Fibroblast of lung (primary cell): Measurements from ENCODE around the gene KRTAP10-5.

Source experiments
- EZH2 ChIP-seq: IDR thresholded peaks from 2 replicates; pipeline ENCODE4 v1.5.1; 2012; ENCODE audit warnings: low read length, control low read depth, mild to moderate bottlenecking; ENCODE audit errors: missing control alignments
- TF ChIP-seq, protein P1 (sequence below), 2 donors: IDR thresholded peaks in 1 of 2; conservative IDR thresholded peaks in 1 of 2; 1 replicate in 1 of 2; 2 replicates in 1 of 2; pipeline ENCODE4 v1.5.1; 2011 to 2012; ENCODE audit warnings: low read length in 2 of 2, control low read depth in 1 of 2, inconsistent platforms in 1 of 2, low read depth in 1 of 2, mild to moderate bottlenecking in 1 of 2

DNA sequence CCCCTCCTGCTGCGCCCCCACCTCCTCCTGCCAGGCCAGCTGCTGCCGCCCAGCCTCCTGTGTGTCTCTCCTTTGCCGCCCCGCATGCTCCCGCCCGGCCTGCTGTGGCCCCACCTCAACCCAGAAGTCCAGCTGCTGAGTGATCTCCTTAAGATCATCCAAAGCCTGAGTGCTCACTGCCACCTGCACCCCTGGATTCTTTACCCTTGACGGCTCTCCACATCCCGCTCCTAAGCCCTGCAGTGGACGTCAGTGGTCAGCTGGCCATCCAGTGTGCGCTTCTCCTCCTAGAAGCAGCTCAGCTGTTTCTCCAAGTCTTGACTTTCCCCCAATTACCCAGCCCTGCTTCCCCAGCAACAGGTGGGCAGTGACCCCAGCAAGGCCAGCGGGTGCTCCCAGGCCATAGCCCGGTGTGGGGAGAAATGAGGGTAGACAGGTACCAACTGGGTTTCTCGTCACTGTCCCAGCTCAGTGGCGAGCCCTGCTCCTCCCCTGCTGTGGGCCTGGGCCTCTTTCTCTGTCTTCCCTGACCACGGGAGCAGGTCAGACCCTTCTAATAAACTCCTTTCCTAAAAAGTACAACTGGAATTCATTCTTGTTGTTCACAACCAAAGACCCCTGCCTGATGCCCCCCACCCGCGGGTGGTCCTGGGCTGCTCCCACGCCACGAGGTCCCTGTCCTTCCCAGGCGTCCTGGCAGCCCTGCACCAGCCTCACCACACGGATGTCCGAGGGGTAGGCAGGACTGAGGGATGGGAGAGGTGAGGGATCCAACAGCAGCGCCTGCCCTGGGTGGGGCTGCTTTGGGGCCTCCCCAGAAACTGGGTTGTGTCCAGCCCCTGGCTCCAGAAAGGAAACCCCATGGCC lies 21.4 kb upstream of the KRTAP10-5 start:
- TF ChIP-seq EZH2 = no peak
- TF ChIP-seq, protein P1, sequence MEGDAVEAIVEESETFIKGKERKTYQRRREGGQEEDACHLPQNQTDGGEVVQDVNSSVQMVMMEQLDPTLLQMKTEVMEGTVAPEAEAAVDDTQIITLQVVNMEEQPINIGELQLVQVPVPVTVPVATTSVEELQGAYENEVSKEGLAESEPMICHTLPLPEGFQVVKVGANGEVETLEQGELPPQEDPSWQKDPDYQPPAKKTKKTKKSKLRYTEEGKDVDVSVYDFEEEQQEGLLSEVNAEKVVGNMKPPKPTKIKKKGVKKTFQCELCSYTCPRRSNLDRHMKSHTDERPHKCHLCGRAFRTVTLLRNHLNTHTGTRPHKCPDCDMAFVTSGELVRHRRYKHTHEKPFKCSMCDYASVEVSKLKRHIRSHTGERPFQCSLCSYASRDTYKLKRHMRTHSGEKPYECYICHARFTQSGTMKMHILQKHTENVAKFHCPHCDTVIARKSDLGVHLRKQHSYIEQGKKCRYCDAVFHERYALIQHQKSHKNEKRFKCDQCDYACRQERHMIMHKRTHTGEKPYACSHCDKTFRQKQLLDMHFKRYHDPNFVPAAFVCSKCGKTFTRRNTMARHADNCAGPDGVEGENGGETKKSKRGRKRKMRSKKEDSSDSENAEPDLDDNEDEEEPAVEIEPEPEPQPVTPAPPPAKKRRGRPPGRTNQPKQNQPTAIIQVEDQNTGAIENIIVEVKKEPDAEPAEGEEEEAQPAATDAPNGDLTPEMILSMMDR (conservative IDR thresholded peaks at IDR 0.05 in 1 of 2, IDR thresholded peaks at IDR 0.05 in 1 of 2; ENCODE audit: low read depth in 1 of 2, low read length in 2 of 2) = no peak
